Epithelial cell of proximal tubule (primary cell): ENCODE measurements around the gene NTSR1. TPM values are rescaled to one million over a fixed set of nuclear protein-coding genes. Genes with fewer than 3 reads are reported as not detected.

ENCODE experiments used
- DNase-seq: peaks from one replicate; pipeline ENCODE4 v3.0.0-alpha.2; 2011; ENCODE audit warnings: low read depth
- H3K4me3 ChIP-seq: 2 replicates; pipeline ENCODE4 v1.5.1; 2011; ENCODE audit warnings: low read depth, mild to moderate bottlenecking, low read length
- total RNA-seq: library from RNA; depleted of rRNA; stranded (reverse); fragments of >200 nt; gene quantifications from 2 replicates; pipeline ENCODE4 v1.2.3, GENCODE V29; 2015
- TF ChIP-seq, protein P1 (sequence below): conservative IDR thresholded peaks from 2 replicates; pipeline ENCODE4 v1.5.1; 2012; ENCODE audit warnings: low read depth, mild to moderate bottlenecking, low read length

Gene NTSR1
- total RNA-seq, 1 donor from 2014 or later = not detected

GRCh38 chr20:62702895-62703852 is 5.5 kb upstream of the NTSR1 start:
- no peak overlapping the region for H3K4me3 ChIP-seq
- TF ChIP-seq, protein P1, sequence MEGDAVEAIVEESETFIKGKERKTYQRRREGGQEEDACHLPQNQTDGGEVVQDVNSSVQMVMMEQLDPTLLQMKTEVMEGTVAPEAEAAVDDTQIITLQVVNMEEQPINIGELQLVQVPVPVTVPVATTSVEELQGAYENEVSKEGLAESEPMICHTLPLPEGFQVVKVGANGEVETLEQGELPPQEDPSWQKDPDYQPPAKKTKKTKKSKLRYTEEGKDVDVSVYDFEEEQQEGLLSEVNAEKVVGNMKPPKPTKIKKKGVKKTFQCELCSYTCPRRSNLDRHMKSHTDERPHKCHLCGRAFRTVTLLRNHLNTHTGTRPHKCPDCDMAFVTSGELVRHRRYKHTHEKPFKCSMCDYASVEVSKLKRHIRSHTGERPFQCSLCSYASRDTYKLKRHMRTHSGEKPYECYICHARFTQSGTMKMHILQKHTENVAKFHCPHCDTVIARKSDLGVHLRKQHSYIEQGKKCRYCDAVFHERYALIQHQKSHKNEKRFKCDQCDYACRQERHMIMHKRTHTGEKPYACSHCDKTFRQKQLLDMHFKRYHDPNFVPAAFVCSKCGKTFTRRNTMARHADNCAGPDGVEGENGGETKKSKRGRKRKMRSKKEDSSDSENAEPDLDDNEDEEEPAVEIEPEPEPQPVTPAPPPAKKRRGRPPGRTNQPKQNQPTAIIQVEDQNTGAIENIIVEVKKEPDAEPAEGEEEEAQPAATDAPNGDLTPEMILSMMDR = peak; percentile 31
- peak; percentile 26 for DNase-seq

- TF ChIP-seq, protein P1 = no peak
- no peak overlapping the region for H3K4me3 ChIP-seq
- DNase-seq = no peak
These were observed 4.8 kb upstream of the NTSR1 start for GRCh38 chr20:62703853-62704228.

DNA sequence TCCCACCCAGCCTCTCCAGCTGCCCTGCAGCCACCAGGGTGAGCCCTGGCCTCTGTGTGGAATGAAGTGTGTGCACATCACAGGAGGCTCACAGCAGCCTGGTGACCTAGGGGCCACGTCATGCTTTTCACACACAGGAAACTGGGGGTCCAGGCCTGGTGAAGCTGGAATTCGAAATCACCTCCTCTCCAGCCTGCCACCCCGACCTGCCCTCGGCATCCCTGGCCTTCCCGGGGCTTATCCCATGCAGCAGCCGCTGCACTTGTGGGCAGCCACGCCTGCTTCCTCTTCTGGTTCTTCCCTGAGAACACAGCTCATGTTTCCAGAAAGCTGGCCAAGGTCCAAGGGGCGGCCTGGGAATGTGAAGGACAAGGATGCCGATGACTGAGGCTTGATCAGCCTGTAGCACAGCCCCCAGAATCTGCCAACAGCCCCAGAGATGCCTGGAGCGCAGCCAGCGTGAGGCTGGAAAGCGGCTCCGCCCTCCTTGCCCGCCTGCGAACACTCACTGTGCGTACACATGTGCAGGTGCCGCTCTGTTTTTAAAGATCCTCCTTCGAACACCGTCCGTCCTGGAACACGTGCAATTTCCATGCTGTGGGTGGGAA is 4.2 kb upstream of the NTSR1 start:
- DNase-seq = peak; percentile 22
- TF ChIP-seq, protein P1 = no peak
- H3K4me3 ChIP-seq = no peak overlapping the region

- H3K4me3 ChIP-seq = no peak overlapping the region
- TF ChIP-seq, protein P1 = no peak
- no peak for DNase-seq
These were observed 3.0 kb upstream of the NTSR1 start for GRCh38 chr20:62705627-62706026.

- H3K4me3 ChIP-seq = no peak overlapping the region
- TF ChIP-seq, protein P1 = no peak
- no peak for DNase-seq
These were observed 2.3 kb upstream of the NTSR1 start for GRCh38 chr20:62706344-62706743.

DNA sequence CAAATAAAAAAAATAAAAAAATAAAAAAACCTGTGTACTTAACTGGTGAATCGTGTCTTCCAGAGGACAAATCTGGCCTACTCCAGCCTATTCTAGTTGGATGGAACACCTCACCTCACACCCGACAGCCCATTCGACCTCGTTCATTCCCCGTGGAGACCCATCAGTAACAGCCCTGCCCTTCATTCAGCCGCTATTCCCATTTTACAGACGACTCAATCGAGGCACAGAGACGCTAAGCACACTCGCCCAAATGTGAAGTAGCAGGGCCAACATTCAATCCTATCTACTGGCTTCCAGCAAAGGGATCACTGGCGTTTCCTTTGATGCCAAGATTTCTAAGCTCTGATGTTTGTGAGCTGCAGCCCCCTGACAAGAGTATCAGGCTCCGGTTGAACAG is 1.8 kb upstream of the NTSR1 start:
- DNase-seq = no peak
- TF ChIP-seq, protein P1 = no peak

More for the DNA sequence above, 1.8 kb upstream of the NTSR1 start:
- H3K4me3 ChIP-seq = no peak overlapping the region
